Ascending aorta (tissue), 2 donors: ENCODE results near the gene KCNH1. TPM values are rescaled to one million over a fixed set of nuclear protein-coding genes. Genes with fewer than 3 reads are reported as not detected.
"Not testable (repeated sequence)": the region's sequence is repeated elsewhere in the genome, so short reads cannot be mapped to it uniquely, and the experiment has no call there.

Experiments used
- DNase-seq, 2 donors: peaks; one replicate each; pipeline ENCODE4 v3.0.0-alpha.2; 2019; ENCODE audit warnings: low spot score in 2 of 2
- H3K27ac ChIP-seq, 2 donors: fragments of 200-600 bp; sonication (generic); one replicate each; pipeline ENCODE4 v1.5.1; 2016 to 2017; ENCODE audit warnings: mild to moderate bottlenecking in 1 of 2
- H3K27me3 ChIP-seq: fragments of 200-600 bp; sonication (generic); one replicate; pipeline ENCODE4 v1.5.1; 2017
- H3K36me3 ChIP-seq, 2 donors: fragments of 200-600 bp; sonication (generic); one replicate each; pipeline ENCODE4 v1.5.1; 2016
- H3K4me1 ChIP-seq, 2 donors: fragments of 200-600 bp; sonication (generic); one replicate each; pipeline ENCODE4 v1.5.1; 2016 to 2017; ENCODE audit warnings: mild to moderate bottlenecking in 1 of 2
- H3K4me3 ChIP-seq, 2 donors: fragments of 200-600 bp; sonication (generic); one replicate each; pipeline ENCODE4 v1.5.1; 2016 to 2017; ENCODE audit warnings: mild to moderate bottlenecking in 1 of 2
- H3K9me3 ChIP-seq, 2 donors: fragments of 200-600 bp; sonication (generic); one replicate each; pipeline ENCODE4 v1.5.1; 2016
- CTCF ChIP-seq, 3 experiments: fragments of 200-600 bp in 2 of 3; fragments of 450-650 bp in 1 of 3; sonication (generic) in 2 of 3; IDR thresholded peaks; one replicate each; pipeline ENCODE4 v1.5.1; 2016 to 2019; ENCODE audit warnings: antibody characterized with exemption in 3 of 3, mild to moderate bottlenecking in 1 of 3, moderate library complexity in 1 of 3
- intact Hi-C: fragments of 100-400 bp; cut with DNase I; formaldehyde crosslinking; loops from one replicate; pipeline ENCODE4 v1.15.1; 2023
- total RNA-seq: library from RNA; depleted of rRNA; stranded (reverse); fragments of >200 nt; gene quantifications from one replicate; pipeline ENCODE4 v1.1.0, GENCODE V29; 2016

Gene KCNH1
- total RNA-seq, 1 donor from 2014 or later: not detected

- no peaks in the 10 kb centered on the region for H3K4me1 ChIP-seq
- intact Hi-C loops: no loop called here
- TF ChIP-seq CTCF (IDR thresholded peaks at IDR 0.05): no peak
- H3K27me3 ChIP-seq: no peaks in the 10 kb centered on the region
- DNase-seq: no peak
- H3K27ac ChIP-seq: no peak overlapping the region
- no peaks in the 10 kb centered on the region for H3K9me3 ChIP-seq
- no peaks in the 10 kb centered on the region for H3K36me3 ChIP-seq
- H3K4me3 ChIP-seq: no peak overlapping the region
These were observed 470.0 kb downstream of the KCNH1 start for GRCh38 chr1:210663730-210664573.

DNA sequence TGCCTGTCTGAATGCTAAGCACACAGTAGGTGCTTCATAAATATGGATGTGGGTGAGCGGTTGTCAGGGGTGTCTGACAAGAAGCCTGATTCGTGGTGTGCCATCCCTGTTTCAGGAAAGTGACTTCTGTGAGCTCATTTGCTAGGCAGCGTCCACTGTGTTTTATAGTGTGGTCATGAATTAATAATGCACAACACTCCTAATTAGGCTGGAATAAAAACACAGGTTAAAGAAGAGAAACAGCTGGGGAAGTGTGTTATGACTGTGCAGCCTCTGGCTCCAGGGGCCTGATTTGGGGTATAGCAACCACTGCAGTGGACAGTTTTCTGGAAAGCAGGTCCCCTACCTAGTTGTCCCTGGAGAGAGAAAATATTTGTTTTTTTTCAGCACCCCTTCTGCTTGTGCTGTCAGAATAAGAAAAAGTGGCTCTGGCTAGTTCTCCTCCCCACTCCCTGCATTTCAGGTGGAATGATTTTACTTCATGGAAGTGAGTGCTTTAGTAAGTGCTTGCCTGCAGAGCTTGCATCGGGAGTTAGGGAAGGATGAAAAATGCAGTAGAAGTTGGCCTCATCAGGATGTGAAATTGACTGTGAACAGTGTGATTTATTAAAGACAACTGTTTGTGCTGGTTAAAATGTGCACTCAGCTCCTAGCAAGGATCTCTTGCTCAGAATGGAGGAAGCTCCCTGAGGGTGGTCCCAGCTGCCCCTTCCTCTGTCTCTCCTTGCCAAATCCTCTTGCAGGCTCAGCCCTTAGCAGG, 471.5 kb downstream of the KCNH1 start:
- DNase-seq: no peak
- Histone ChIP-seq H3K4me3 (no peak overlapping the region), H3K27ac (no peak overlapping the region), H3K36me3 (no peaks in the 10 kb centered on the region), H3K4me1 (no peaks in the 10 kb centered on the region), H3K9me3 (no peaks in the 10 kb centered on the region), H3K27me3 (no peaks in the 10 kb centered on the region)
- no peak for TF ChIP-seq CTCF (IDR thresholded peaks at IDR 0.05)
- intact Hi-C loops: no loop called here

GRCh38 chr1:210661520-210661919, 472.4 kb downstream of the KCNH1 start:
- H3K36me3 ChIP-seq, DNase-seq, H3K27ac ChIP-seq, H3K9me3 ChIP-seq, H3K4me1 ChIP-seq, H3K4me3 ChIP-seq, H3K27me3 ChIP-seq, intact Hi-C loops: not testable (repeated sequence)

- no peaks in the 10 kb centered on the region for H3K9me3 ChIP-seq
- no peaks in the 10 kb centered on the region for H3K36me3 ChIP-seq
- DNase-seq: no peak
- TF ChIP-seq CTCF (IDR thresholded peaks at IDR 0.05): no peak
- H3K4me3 ChIP-seq: no peak overlapping the region
- H3K27ac ChIP-seq: no peak overlapping the region
- intact Hi-C loops: no loop called here
- H3K27me3 ChIP-seq: no peaks in the 10 kb centered on the region
- H3K4me1 ChIP-seq: no peaks in the 10 kb centered on the region
These were observed 476.1 kb downstream of the KCNH1 start for GRCh38 chr1:210657806-210658205.

DNA sequence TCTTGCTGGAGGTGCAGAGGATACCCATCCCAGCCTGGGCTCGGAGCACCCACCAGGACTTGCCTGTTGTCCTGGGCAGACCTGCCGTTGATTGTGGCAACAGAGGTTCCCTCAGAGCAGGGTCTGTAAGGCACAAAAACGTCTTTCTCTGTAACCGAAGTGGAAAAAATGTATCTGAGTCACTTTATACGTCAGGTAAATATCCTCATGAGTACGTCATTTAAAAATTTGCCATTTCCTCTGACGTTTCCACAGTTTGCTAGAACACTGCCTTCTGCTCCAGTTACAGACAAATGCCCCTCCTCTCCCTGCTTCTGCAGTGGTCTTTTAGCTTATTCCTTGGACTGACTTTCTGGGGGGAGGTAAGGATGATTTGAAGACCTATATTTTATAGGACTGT, 478.4 kb downstream of the KCNH1 start:
- Histone ChIP-seq H3K4me3 (no peak overlapping the region), H3K27me3 (no peaks in the 10 kb centered on the region), H3K9me3 (no peaks in the 10 kb centered on the region), H3K27ac (no peak overlapping the region), H3K4me1 (no peaks in the 10 kb centered on the region), H3K36me3 (no peaks in the 10 kb centered on the region)
- intact Hi-C loops: no loop called here
- no peak for TF ChIP-seq CTCF (IDR thresholded peaks at IDR 0.05)
- no peak for DNase-seq
